A549 (cell line): Measurements from ENCODE around the gene DDX1. TPM values are rescaled to one million over a fixed set of nuclear protein-coding genes. Genes with fewer than 3 reads are reported as not detected.
A peak's percentile ranks its signal among the peaks of the same experiment; 100 is the strongest.

Experiments used
- ATAC-seq, 2 experiments: fragments of 200-7000 bp in 1 of 2; fragments of >200 bp in 1 of 2; cut with Nextera tagmentation in 1 of 2; cut with Tn5 transposase in 1 of 2; 3 replicates each; pipeline versions ENCODE4 v1.8.0 to v1.9.1; 2018 to 2020; ENCODE audit warnings: mild to moderate bottlenecking in 1 of 2, moderate library complexity in 1 of 2
- CTCF ChIA-PET: fragments of 300-600 bp; sonication (Branson Sonifier 250); formaldehyde crosslinking; extraction: SDS; loops from one replicate; lab custom pipeline; 2021; ENCODE audit warnings: antibody characterized with exemption, inconsistent platforms; lab: Yijun Ruan, JAX
- POLR2A ChIA-PET: fragments of 350-600 bp; formaldehyde crosslinking; extraction: SDS; loops from one replicate; lab custom pipeline; 2021; ENCODE audit warnings: antibody characterized with exemption, inconsistent platforms; lab: Yijun Ruan, JAX
- DNase-seq, 2 experiments: peaks; one replicate each; pipeline versions ENCODE4 v3.0.0 to v3.0.0-alpha.2; 2011 to 2016; ENCODE audit warnings: low read depth in 1 of 2, low spot score in 1 of 2
- FAIRE-seq: peaks from 2 replicates; lab custom pipeline; 2011; peaks lifted over from hg19 to GRCh38; lab: Jason Lieb, UNC
- H3K27ac ChIP-seq, 2 experiments: fragments of >200 bp; sonication (Bioruptor Twin); formaldehyde crosslinking; 3 replicates each; pipeline ENCODE4 v1.5.1; 2016 to 2017
- H3K4me1 ChIP-seq: fragments of >200 bp; sonication (Bioruptor Twin); formaldehyde crosslinking; 3 replicates; pipeline ENCODE4 v1.6.1; 2016
- H3K4me2 ChIP-seq: fragments of >200 bp; sonication (Bioruptor Twin); formaldehyde crosslinking; 3 replicates; pipeline ENCODE4 v1.6.1; 2016
- H3K4me3 ChIP-seq: fragments of >200 bp; sonication (Bioruptor Twin); formaldehyde crosslinking; 3 replicates; pipeline ENCODE4 v1.5.1; 2016
- H3K9me3 ChIP-seq: fragments of >200 bp; sonication (Bioruptor Twin); formaldehyde crosslinking; 3 replicates; pipeline ENCODE4 v1.6.1; 2016
- CBX8 ChIP-seq: fragments of 200-600 bp; sonication (generic); IDR thresholded peaks from 2 replicates; pipeline ENCODE4 v1.6.1; 2016
- CEBPB ChIP-seq, 2 experiments: fragments of >200 bp in 1 of 2; sonication (Bioruptor Twin) in 1 of 2; formaldehyde crosslinking in 1 of 2; IDR thresholded peaks; 2 replicates each; pipeline ENCODE4 v1.6.1; 2012 to 2016
- EHF ChIP-seq: fragments of 250-450 bp; sonication (Bioruptor Pico); IDR thresholded peaks from 2 replicates; pipeline ENCODE4 v1.5.0; 2020; ENCODE audit warnings: mild to moderate bottlenecking
- EHMT2 ChIP-seq: fragments of 200-600 bp; sonication (generic); IDR thresholded peaks from 2 replicates; pipeline ENCODE4 v1.6.1; 2016; ENCODE audit warnings: antibody characterized with exemption, low read depth, mild to moderate bottlenecking, moderate library complexity
- ELK1 ChIP-seq: fragments of 150-350 bp; IDR thresholded peaks from 2 replicates; pipeline ENCODE4 v1.6.1; 2014; ENCODE audit warnings: low read depth, mild to moderate bottlenecking, low read length
- FOSB ChIP-seq: fragments of 250-450 bp; sonication (Bioruptor Pico); IDR thresholded peaks from 2 replicates; pipeline ENCODE4 v1.5.0; 2020; ENCODE audit warnings: mild to moderate bottlenecking, moderate library complexity
- FOXS1 ChIP-seq: fragments of 250-450 bp; sonication (Bioruptor Pico); IDR thresholded peaks from 2 replicates; pipeline ENCODE4 v1.5.0; 2020; ENCODE audit warnings: mild to moderate bottlenecking, moderate library complexity
- GATA3 ChIP-seq: IDR thresholded peaks from 2 replicates; pipeline ENCODE4 v1.6.1; 2012; ENCODE audit warnings: borderline replicate concordance
- HDAC2 ChIP-seq: fragments of 200-600 bp; sonication (generic); IDR thresholded peaks from 2 replicates; pipeline ENCODE4 v1.6.1; 2016
- HEYL ChIP-seq: fragments of 250-450 bp; sonication (Bioruptor Pico); IDR thresholded peaks from 2 replicates; pipeline ENCODE4 v1.8.0; 2021; ENCODE audit warnings: mild to moderate bottlenecking, moderate library complexity
- HOXA7 ChIP-seq: fragments of 250-450 bp; sonication (Bioruptor Pico); IDR thresholded peaks from 2 replicates; pipeline ENCODE4 v1.5.0; 2020; ENCODE audit warnings: mild to moderate bottlenecking, moderate library complexity
- JUN ChIP-seq, 2 experiments: fragments of >200 bp; sonication (Bioruptor Twin); formaldehyde crosslinking; IDR thresholded peaks; 2 replicates in 1 of 2; 3 replicates in 1 of 2; pipeline ENCODE4 v1.6.1; 2016 to 2017
- JUNB ChIP-seq: fragments of >200 bp; sonication (Bioruptor Twin); formaldehyde crosslinking; IDR thresholded peaks from 2 replicates; pipeline ENCODE4 v1.6.1; 2016
- KDM1A ChIP-seq: fragments of 200-600 bp; sonication (generic); IDR thresholded peaks from 2 replicates; pipeline ENCODE4 v1.6.1; 2016; ENCODE audit warnings: low read depth, mild to moderate bottlenecking
- KDM5A ChIP-seq: fragments of 200-600 bp; sonication (generic); IDR thresholded peaks from 2 replicates; pipeline ENCODE4 v1.6.1; 2016; ENCODE audit warnings: antibody characterized with exemption, mild to moderate bottlenecking
- MAFK ChIP-seq: fragments of 450-650 bp; IDR thresholded peaks from 2 replicates; pipeline ENCODE4 v1.6.1; 2014; ENCODE audit not compliant: partially characterized antibody
- NFE2L2 ChIP-seq: fragments of 150-350 bp; conservative IDR thresholded peaks from 2 replicates; pipeline ENCODE4 v1.6.1; 2014; ENCODE audit warnings: low read length
- NPAS2 ChIP-seq: fragments of 250-450 bp; sonication (Bioruptor Pico); IDR thresholded peaks from 2 replicates; pipeline ENCODE4 v1.8.0; 2022; ENCODE audit warnings: mild to moderate bottlenecking, moderate library complexity, borderline replicate concordance
- NR3C1 ChIP-seq: fragments of >200 bp; sonication (Bioruptor Twin); formaldehyde crosslinking; IDR thresholded peaks from 3 replicates; pipeline ENCODE4 v1.6.1; 2017
- PHF8 ChIP-seq: fragments of 200-600 bp; sonication (generic); IDR thresholded peaks from 2 replicates; pipeline ENCODE4 v1.6.1; 2016; ENCODE audit warnings: low read depth, mild to moderate bottlenecking, antibody characterized with exemption, moderate library complexity, borderline replicate concordance
- POLR2A ChIP-seq: IDR thresholded peaks from 2 replicates; pipeline ENCODE4 v1.6.1; 2012; ENCODE audit warnings: mild to moderate bottlenecking, low read length
- POLR2AphosphoS2 ChIP-seq: conservative IDR thresholded peaks from 2 replicates; pipeline ENCODE4 v1.6.1; 2012; ENCODE audit warnings: low read length, improper control_type of control experiment, inconsistent platforms
- RCOR1 ChIP-seq: fragments of 150-350 bp; IDR thresholded peaks from 2 replicates; pipeline ENCODE4 v1.6.1; 2014; ENCODE audit warnings: antibody characterized with exemption, low read length, low read depth
- SREBF2 ChIP-seq: fragments of 450-650 bp; IDR thresholded peaks from 2 replicates; pipeline ENCODE4 v1.6.1; 2014; ENCODE audit warnings: mild to moderate bottlenecking, moderate library complexity
- TP53 ChIP-seq: fragments of 250-450 bp; sonication (Bioruptor Pico); IDR thresholded peaks from 2 replicates; pipeline ENCODE4 v1.5.0; 2021; ENCODE audit warnings: mild to moderate bottlenecking, moderate library complexity
- USF2 ChIP-seq: fragments of 450-650 bp; IDR thresholded peaks from 2 replicates; pipeline ENCODE4 v1.6.1; 2014; ENCODE audit warnings: antibody characterized with exemption
- ZFP36 ChIP-seq: fragments of 450-650 bp; IDR thresholded peaks from 2 replicates; pipeline ENCODE4 v1.6.1; 2014; ENCODE audit warnings: borderline replicate concordance; ENCODE audit not compliant: partially characterized antibody
- WGBS: methylation state at CpG from one replicate; pipeline ENCODE4 v1.1.6; 2017; ENCODE audit errors: missing lambda C conversion rate; 5-methylcytosine and 5-hydroxymethylcytosine counted together
- polyA plus RNA-seq, 4 experiments: library from polyadenylated mRNA; depleted of rRNA in 3 of 4; stranded (reverse); fragments of >200 nt; fragmentation: RNase III in 1 of 4; extraction: RNeasy Plus Mini Kit Qiagen cat#74134 plus additional on column Dnase treatment in 1 of 4; gene quantifications; 2 replicates in 3 of 4; 3 replicates in 1 of 4; pipeline ENCODE4 v1.2.3, GENCODE V29; 2011 to 2017
- TF ChIP-seq, protein P1 (sequence below): IDR thresholded peaks from 2 replicates; pipeline ENCODE4 v1.6.1; 2012; ENCODE audit warnings: low read depth, borderline replicate concordance
- TF ChIP-seq, protein P2 (sequence below): fragments of 250-450 bp; sonication (Bioruptor Pico); IDR thresholded peaks from 2 replicates; pipeline ENCODE4 v1.5.0; 2020; ENCODE audit warnings: low read depth, mild to moderate bottlenecking, moderate library complexity

The DDX1 gene
- polyA plus RNA-seq, 2 of the 4 experiments (the other 2 are of a cell fraction), result 157 to 214 TPM

- no peak for TF ChIP-seq HEYL
- no peak for TF ChIP-seq GATA3
- TF ChIP-seq POLR2A, result peak; percentile 85
- no peak for TF ChIP-seq ELK1
- TF ChIP-seq ZFP36, result peak; percentile 20
- no peak for TF ChIP-seq USF2
- TF ChIP-seq CEBPB (IDR thresholded peaks at IDR 0.05), result no peak
- no peak for TF ChIP-seq FOSB (CRISPR knock-in tag)
- TF ChIP-seq FOXS1, result no peak
- TF ChIP-seq POLR2AphosphoS2, result no peak
- TF ChIP-seq, protein P1, sequence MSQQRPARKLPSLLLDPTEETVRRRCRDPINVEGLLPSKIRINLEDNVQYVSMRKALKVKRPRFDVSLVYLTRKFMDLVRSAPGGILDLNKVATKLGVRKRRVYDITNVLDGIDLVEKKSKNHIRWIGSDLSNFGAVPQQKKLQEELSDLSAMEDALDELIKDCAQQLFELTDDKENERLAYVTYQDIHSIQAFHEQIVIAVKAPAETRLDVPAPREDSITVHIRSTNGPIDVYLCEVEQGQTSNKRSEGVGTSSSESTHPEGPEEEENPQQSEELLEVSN, result no peak
- no peak for TF ChIP-seq SREBF2
- no peak for TF ChIP-seq EHMT2
- no peak for TF ChIP-seq MAFK
- no peak for TF ChIP-seq TP53 (CRISPR knock-in tag)
- no peak for TF ChIP-seq KDM1A
- no peak for TF ChIP-seq RCOR1
- TF ChIP-seq NPAS2 (CRISPR knock-in tag), result no peak
- TF ChIP-seq JUNB, result no peak
- TF ChIP-seq NR3C1, result no peak
- TF ChIP-seq KDM5A, result peak; percentile 92
- TF ChIP-seq EHF (CRISPR knock-in tag), result no peak
- peak; percentile 82 to 87 for TF ChIP-seq JUN (IDR thresholded peaks at IDR 0.05)
- peak; percentile 66; the same call in 1 of the 2 replicates for TF ChIP-seq PHF8
- no peak for TF ChIP-seq HDAC2
- no peak for TF ChIP-seq HOXA7
- no peak for TF ChIP-seq CBX8
- no peak for TF ChIP-seq NFE2L2
These were observed 30.6 kb upstream of the DDX1 start, which contains the start of gene NBAS (continued) for GRCh38 chr2:15560988-15561573.

- ChIA-PET POLR2A (interaction anchor here (0.6 to 1.3 kb wide), 3 partner anchors 13 to 30 kb away, joined by 3 to 4 read pairs (median 3); partner anchors contain the start of gene DDX1), CTCF (interaction anchor here (1.2 to 5.8 kb wide), 4 partner anchors 10 to 27 kb away, joined by 3 to 43 read pairs (median 16); no protein-coding TSS in a partner anchor)
- TF ChIP-seq, protein P2, sequence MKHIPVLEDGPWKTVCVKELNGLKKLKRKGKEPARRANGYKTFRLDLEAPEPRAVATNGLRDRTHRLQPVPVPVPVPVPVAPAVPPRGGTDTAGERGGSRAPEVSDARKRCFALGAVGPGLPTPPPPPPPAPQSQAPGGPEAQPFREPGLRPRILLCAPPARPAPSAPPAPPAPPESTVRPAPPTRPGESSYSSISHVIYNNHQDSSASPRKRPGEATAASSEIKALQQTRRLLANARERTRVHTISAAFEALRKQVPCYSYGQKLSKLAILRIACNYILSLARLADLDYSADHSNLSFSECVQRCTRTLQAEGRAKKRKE (CRISPR knock-in tag), result no peak
- TF ChIP-seq EHMT2, result 0 out of 2 replicates have a peak, but pooled peaks have one; percentile 23
- Histone ChIP-seq H3K4me3 (peak overlapping the region; percentile 64), H3K4me2 (peak overlapping the region; percentile 93), H3K9me3 (no peaks in the 10 kb centered on the region), H3K27ac (peak overlapping the region; percentile 76 to 81), H3K4me1 (peaks cover 10% of the 10 kb centered on the region)
- DNase-seq (peak; percentile 25 to 30), FAIRE-seq (peak; percentile 13), ATAC-seq (peak; percentile 54 to 56)
- 21% methylated on average over 13 of the region's 13 CpGs for WGBS
These were observed 29.9 kb upstream of the DDX1 start for GRCh38 chr2:15561574-15562344.
